Gastroesophageal sphincter (tissue), 3 donors: Measurements from ENCODE around the gene TMEM229B.

ENCODE experiments used
- EP300 ChIP-seq: sonication (generic); formaldehyde crosslinking; IDR thresholded peaks from one replicate; pipeline ENCODE4 v1.6.1; 2017; ENCODE audit warnings: antibody characterized with exemption, mild to moderate bottlenecking
- POLR2A ChIP-seq, 2 donors: fragments of 450-650 bp; IDR thresholded peaks; one replicate each; pipeline ENCODE4 v1.6.1; 2017; ENCODE audit warnings: antibody characterized with exemption in 2 of 2, mild to moderate bottlenecking in 2 of 2, moderate library complexity in 1 of 2
- POLR2AphosphoS5 ChIP-seq: sonication (generic); formaldehyde crosslinking; IDR thresholded peaks from one replicate; pipeline ENCODE4 v1.6.1; 2017; ENCODE audit warnings: antibody characterized with exemption
- TF ChIP-seq, protein P1 (sequence below), 4 experiments: fragments of 200-600 bp in 2 of 4; fragments of 450-650 bp in 2 of 4; sonication (generic) in 1 of 4; IDR thresholded peaks; one replicate each; pipeline ENCODE4 v1.5.1; 2017 to 2019; ENCODE audit warnings: antibody characterized with exemption in 4 of 4, mild to moderate bottlenecking in 2 of 4, moderate library complexity in 2 of 4

DNA sequence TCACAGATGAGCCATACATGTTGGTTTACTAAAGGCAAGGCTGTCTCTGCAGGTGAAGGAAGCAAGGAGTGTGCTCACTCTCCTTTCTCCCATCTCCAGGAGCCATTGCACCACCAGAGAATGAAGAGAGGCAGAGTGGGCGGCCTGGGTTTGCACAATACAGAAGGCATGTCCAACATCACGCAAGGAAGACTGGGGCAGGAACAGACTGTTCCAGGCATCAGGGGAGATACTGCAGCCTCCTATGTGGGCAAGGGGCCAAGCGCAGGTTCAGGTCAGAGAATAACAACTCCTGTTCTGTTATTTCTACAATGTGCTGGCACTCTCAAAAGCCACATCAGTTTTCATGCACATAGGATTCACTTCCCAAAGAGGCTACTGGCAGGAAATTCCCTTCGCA is 1.7 kb upstream of the TMEM229B start:
- TF ChIP-seq, protein P1, sequence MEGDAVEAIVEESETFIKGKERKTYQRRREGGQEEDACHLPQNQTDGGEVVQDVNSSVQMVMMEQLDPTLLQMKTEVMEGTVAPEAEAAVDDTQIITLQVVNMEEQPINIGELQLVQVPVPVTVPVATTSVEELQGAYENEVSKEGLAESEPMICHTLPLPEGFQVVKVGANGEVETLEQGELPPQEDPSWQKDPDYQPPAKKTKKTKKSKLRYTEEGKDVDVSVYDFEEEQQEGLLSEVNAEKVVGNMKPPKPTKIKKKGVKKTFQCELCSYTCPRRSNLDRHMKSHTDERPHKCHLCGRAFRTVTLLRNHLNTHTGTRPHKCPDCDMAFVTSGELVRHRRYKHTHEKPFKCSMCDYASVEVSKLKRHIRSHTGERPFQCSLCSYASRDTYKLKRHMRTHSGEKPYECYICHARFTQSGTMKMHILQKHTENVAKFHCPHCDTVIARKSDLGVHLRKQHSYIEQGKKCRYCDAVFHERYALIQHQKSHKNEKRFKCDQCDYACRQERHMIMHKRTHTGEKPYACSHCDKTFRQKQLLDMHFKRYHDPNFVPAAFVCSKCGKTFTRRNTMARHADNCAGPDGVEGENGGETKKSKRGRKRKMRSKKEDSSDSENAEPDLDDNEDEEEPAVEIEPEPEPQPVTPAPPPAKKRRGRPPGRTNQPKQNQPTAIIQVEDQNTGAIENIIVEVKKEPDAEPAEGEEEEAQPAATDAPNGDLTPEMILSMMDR (IDR thresholded peaks at IDR 0.05), result no peak
- TF ChIP-seq EP300 (no peak), POLR2AphosphoS5 (no peak), POLR2A (IDR thresholded peaks at IDR 0.05) (no peak)
